GM12892 (cell line): ENCODE results near the gene LRRC1.

Source experiments
- DNase-seq: peaks from one replicate; pipeline ENCODE4 v3.0.0; 2011; ENCODE audit not compliant: insufficient read length
- FAIRE-seq: peaks from 2 replicates; lab custom pipeline; 2011; peaks lifted over from hg19 to GRCh38; lab: Jason Lieb, UNC
- POLR2A ChIP-seq: IDR thresholded peaks from 2 replicates; pipeline ENCODE4 v1.6.1; 2011; ENCODE audit warnings: low read depth, low read length, control low read depth
- POLR2AphosphoS5 ChIP-seq: IDR thresholded peaks from 2 replicates; pipeline ENCODE4 v1.6.1; 2011; ENCODE audit warnings: low read depth, low read length, control low read depth
- TAF1 ChIP-seq: IDR thresholded peaks from 2 replicates; pipeline ENCODE4 v1.6.1; 2011; ENCODE audit warnings: low read depth, mild to moderate bottlenecking, control low read depth, low read length, borderline replicate concordance

LRRC1 gene

GRCh38 chr6:53929041-53929820 lies 134.4 kb downstream of the LRRC1 start:
- no peak for TF ChIP-seq POLR2AphosphoS5
- no peak for TF ChIP-seq POLR2A
- DNase-seq (no peak), FAIRE-seq (no peak)

DNA sequence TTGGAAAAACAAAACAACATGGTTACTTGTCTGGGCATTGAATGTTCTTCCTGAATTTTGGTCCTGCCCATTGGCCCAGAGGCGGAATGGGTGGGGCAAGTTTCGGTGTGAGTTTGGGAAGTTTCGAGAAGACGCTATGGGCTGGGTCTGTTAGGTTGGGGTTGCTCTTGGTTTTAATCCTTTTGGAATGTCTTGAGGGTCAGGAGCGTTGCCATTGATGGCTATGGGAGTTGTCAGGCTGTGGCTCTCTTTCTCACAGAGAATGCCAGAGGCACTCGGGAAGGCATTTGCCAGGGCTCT lies 135.0 kb downstream of the LRRC1 start:
- FAIRE-seq (no peak), DNase-seq (no peak)
- no peak for TF ChIP-seq POLR2A
- TF ChIP-seq POLR2AphosphoS5, result no peak
- TF ChIP-seq TAF1, result no peak

GRCh38 chr6:53930330-53930729 lies 135.5 kb downstream of the LRRC1 start:
- FAIRE-seq (no peak), DNase-seq (no peak)
- TF ChIP-seq TAF1 (no peak), POLR2A (no peak), POLR2AphosphoS5 (no peak)

GRCh38 chr6:53931086-53931485 lies 136.3 kb downstream of the LRRC1 start:
- DNase-seq, result no peak
- TF ChIP-seq POLR2A (no peak), TAF1 (no peak), POLR2AphosphoS5 (no peak)
- no peak for FAIRE-seq

- DNase-seq (no peak), FAIRE-seq (no peak)
- TF ChIP-seq POLR2A, result no peak
- TF ChIP-seq POLR2AphosphoS5, result no peak
- TF ChIP-seq TAF1, result no peak
Observed at GRCh38 chr6:53932516-53932915, 137.7 kb downstream of the LRRC1 start.

DNA sequence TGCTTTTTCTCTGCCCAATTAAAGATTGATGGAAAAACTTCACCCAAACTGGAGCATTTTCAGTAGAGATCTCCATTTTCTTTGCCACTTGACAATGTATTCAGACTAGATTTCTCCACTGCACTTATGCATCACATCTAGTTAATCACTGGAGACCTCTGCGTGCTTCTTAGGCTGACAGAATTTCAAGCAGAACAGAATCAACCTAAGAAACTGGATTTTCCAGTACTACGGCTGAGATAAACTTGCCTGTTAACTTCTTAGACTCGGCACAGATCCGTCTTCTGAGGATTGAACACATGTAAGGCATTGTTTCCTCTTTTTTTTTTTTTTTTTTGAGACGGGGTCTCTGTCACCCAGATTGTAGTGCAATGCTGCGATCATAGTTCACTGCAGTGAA lies 139.2 kb downstream of the LRRC1 start:
- DNase-seq, result no peak
- no peak for FAIRE-seq
- TF ChIP-seq POLR2AphosphoS5 (no peak), TAF1 (no peak), POLR2A (no peak)

GRCh38 chr6:53937461-53937860 lies 142.7 kb downstream of the LRRC1 start:
- FAIRE-seq (no peak), DNase-seq (no peak)
- TF ChIP-seq POLR2A (no peak), TAF1 (no peak), POLR2AphosphoS5 (no peak)

GRCh38 chr6:53938810-53939209 lies 144.0 kb downstream of the LRRC1 start:
- FAIRE-seq, result no peak
- TF ChIP-seq POLR2A (no peak), TAF1 (no peak), POLR2AphosphoS5 (no peak)

GRCh38 chr6:53939830-53940229 lies 145.0 kb downstream of the LRRC1 start:
- FAIRE-seq (no peak), DNase-seq (no peak)
- TF ChIP-seq TAF1 (no peak), POLR2A (no peak), POLR2AphosphoS5 (no peak)

More at GRCh38 chr6:53938810-53939209, 144.0 kb downstream of the LRRC1 start:
- no peak for DNase-seq

- TF ChIP-seq POLR2AphosphoS5 (no peak), TAF1 (no peak), POLR2A (no peak)
- FAIRE-seq, result no peak
- DNase-seq, result no peak
Observed at GRCh38 chr6:53943395-53943794, 148.6 kb downstream of the LRRC1 start.

DNA sequence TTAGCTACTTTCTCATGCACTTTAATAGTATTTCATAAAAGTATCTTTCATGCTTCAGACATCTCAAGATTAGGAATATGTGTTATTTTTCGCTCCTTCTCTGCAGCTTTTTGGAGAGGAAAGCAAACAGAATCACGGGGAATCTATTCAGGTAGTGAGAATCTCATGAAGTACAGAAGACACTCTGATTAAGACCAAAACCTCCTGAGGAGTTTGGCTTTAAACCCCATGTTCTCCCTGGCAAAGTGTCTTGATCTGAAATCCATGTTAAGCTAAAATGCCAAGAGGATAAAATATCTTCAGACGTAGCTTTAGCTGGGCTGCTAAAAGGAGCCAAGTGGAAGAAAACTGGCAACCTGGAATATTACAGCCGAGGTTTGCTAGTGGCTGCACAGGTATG lies 149.3 kb downstream of the LRRC1 start:
- DNase-seq (no peak), FAIRE-seq (no peak)
- TF ChIP-seq POLR2AphosphoS5 (no peak), POLR2A (no peak), TAF1 (no peak)

- TF ChIP-seq POLR2AphosphoS5, result no peak
- no peak for TF ChIP-seq TAF1
- TF ChIP-seq POLR2A, result no peak
- no peak for DNase-seq
- FAIRE-seq, result no peak
Observed at GRCh38 chr6:53944543-53944942, 149.7 kb downstream of the LRRC1 start.
